Measurements from ENCODE around the gene ORC3. TPM values are rescaled to one million over a fixed set of nuclear protein-coding genes. Genes with fewer than 3 reads are reported as not detected.

ORC3 gene
- total and polyA plus RNA-seq, 2 donors (not counting 3 experiments of a cell fraction or from before 2014, with no cell fraction given) = 9.2 to 17.9 TPM

- intact Hi-C loops (cut with micrococcal nuclease) = no loop called here
- no peak overlapping the region for H2AFZ ChIP-seq (ENCODE audit: low read depth, low read length)
- H3K27me3 ChIP-seq (ENCODE audit: control insufficient read depth in 2 of 2, insufficient read depth in 2 of 2, low read length in 2 of 2) = no peaks in the 10 kb centered on the region
- H3K4me2 ChIP-seq (ENCODE audit: insufficient read depth, low read length) = no peak overlapping the region
- H3K9ac ChIP-seq (replicated peaks; ENCODE audit: extremely low read depth, insufficient read depth, low read length) = no peak overlapping the region
- H4K20me1 ChIP-seq (replicated peaks; ENCODE audit: control insufficient read depth, extremely low read depth, insufficient read depth, low read length) = no peaks in the 10 kb centered on the region
- no peaks in the 10 kb centered on the region for H3K9me1 ChIP-seq (replicated peaks; ENCODE audit: control insufficient read depth, extremely low read depth, insufficient read depth, low read length)
- DNase-seq (ENCODE audit: low read depth, low spot score) = no peak
- no peak overlapping the region for H3K27ac ChIP-seq (ENCODE audit: insufficient read depth, low read depth, low read length)
- FAIRE-seq = no peak
- BruUV-seq (replicated peaks) = no TSS peak
- peaks cover 10% of the 10 kb centered on the region for H3K4me1 ChIP-seq (ENCODE audit: control insufficient read depth, extremely low read depth, insufficient read depth, low read length)
- dilution Hi-C loops (cut with MboI; ENCODE audit: extremely low pct_ligation_motif_present, low sequenced_read_pairs) = no loop called here
- POLR2A ChIA-PET = no interaction called here
- H3K9me3 ChIP-seq (replicated peaks; ENCODE audit: control insufficient read depth, insufficient read depth, low read length) = no peaks in the 10 kb centered on the region
- H3K79me2 ChIP-seq (ENCODE audit: control insufficient read depth, insufficient read depth, low read length) = no peaks in the 10 kb centered on the region
- no peak for TF ChIP-seq EZH2 (IDR thresholded peaks at IDR 0.05; ENCODE audit: borderline replicate concordance, low read depth, low read length, severe bottlenecking)
- no peak for TF ChIP-seq JUN (IDR thresholded peaks at IDR 0.05; ENCODE audit: borderline replicate concordance, insufficient read depth, insufficient read length, low read depth)
- no peak for TF ChIP-seq POLR2AphosphoS5 (IDR thresholded peaks at IDR 0.05; ENCODE audit: insufficient read depth, low read depth, low read length)
- no peak for TF ChIP-seq MYC (IDR thresholded peaks at IDR 0.05; ENCODE audit: low read depth, low read length)
- no peak for TF ChIP-seq POLR2A (IDR thresholded peaks at IDR 0.05; ENCODE audit: low read depth, low read length)
- no peak for TF ChIP-seq GATA2 (IDR thresholded peaks at IDR 0.05; ENCODE audit: insufficient read depth, insufficient read length, low read depth, low read length)
- TF ChIP-seq, protein P1, sequence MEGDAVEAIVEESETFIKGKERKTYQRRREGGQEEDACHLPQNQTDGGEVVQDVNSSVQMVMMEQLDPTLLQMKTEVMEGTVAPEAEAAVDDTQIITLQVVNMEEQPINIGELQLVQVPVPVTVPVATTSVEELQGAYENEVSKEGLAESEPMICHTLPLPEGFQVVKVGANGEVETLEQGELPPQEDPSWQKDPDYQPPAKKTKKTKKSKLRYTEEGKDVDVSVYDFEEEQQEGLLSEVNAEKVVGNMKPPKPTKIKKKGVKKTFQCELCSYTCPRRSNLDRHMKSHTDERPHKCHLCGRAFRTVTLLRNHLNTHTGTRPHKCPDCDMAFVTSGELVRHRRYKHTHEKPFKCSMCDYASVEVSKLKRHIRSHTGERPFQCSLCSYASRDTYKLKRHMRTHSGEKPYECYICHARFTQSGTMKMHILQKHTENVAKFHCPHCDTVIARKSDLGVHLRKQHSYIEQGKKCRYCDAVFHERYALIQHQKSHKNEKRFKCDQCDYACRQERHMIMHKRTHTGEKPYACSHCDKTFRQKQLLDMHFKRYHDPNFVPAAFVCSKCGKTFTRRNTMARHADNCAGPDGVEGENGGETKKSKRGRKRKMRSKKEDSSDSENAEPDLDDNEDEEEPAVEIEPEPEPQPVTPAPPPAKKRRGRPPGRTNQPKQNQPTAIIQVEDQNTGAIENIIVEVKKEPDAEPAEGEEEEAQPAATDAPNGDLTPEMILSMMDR (IDR thresholded peaks at IDR 0.05; ENCODE audit: extremely low read depth in 1 of 2, insufficient read depth in 1 of 2, low read depth in 1 of 2, low read length in 2 of 2) = no peak
- TF ChIP-seq, protein P2, sequence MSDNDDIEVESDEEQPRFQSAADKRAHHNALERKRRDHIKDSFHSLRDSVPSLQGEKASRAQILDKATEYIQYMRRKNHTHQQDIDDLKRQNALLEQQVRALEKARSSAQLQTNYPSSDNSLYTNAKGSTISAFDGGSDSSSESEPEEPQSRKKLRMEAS (IDR thresholded peaks at IDR 0.05; ENCODE audit: insufficient read depth, insufficient read length) = no peak
- TF ChIP-seq FOS (IDR thresholded peaks at IDR 0.05; ENCODE audit: borderline replicate concordance, insufficient read depth, low read length) = no peak
- H3K4me3 ChIP-seq (replicated peaks in 1 of 3; ENCODE audit: insufficient read depth in 1 of 3, low read depth in 1 of 3, low read length in 3 of 3) = no peak overlapping the region
- no peaks in the 10 kb centered on the region for H3K36me3 ChIP-seq (ENCODE audit: control insufficient read depth in 2 of 2, extremely low read depth in 1 of 2, insufficient read depth in 2 of 2, low read length in 2 of 2)
- CTCF ChIA-PET = no interaction called here
These were observed 68.6 kb downstream of the ORC3 start for GRCh38 chr6:87658516-87658915.
